NCI-H446 treated with DMSO at 0.1 percent for 48 hours (cell line): ENCODE data around the gene SLC22A9.

Experiments
- DNase-seq: peaks from one replicate; lab custom pipeline; 2025; lab: John Stamatoyannopoulos, UW

The SLC22A9 gene

GRCh38 chr11:63444160-63444559, 74.6 kb downstream of the SLC22A9 start:
- no peak for DNase-seq

GRCh38 chr11:63445118-63445517, 75.5 kb downstream of the SLC22A9 start:
- no peak for DNase-seq

GRCh38 chr11:63445720-63446119, 76.1 kb downstream of the SLC22A9 start:
- no peak for DNase-seq

- DNase-seq, result no peak
Measured at GRCh38 chr11:63448646-63449045, 79.1 kb downstream of the SLC22A9 start.

GRCh38 chr11:63459586-63459985, 90.0 kb downstream of the SLC22A9 start:
- no peak for DNase-seq
